Measurements from ENCODE around the gene PLCZ1. TPM values are rescaled to one million over a fixed set of nuclear protein-coding genes. Genes with fewer than 3 reads are reported as not detected.
A peak's percentile ranks its signal among the peaks of the same experiment; 100 is the strongest.
"Not testable (repeated sequence)": the region's sequence is repeated elsewhere in the genome, so short reads cannot be mapped to it uniquely, and the experiment has no call there.

Gene PLCZ1
- total and polyA plus RNA-seq, 9 of the 15 experiments (the other 6 are each of a cell fraction or from before 2014, with no cell fraction given), result not detected

- peak; percentile 49; the same call in 1 of the 2 replicates for TF ChIP-seq REST (IDR thresholded peaks at IDR 0.05; ENCODE audit: borderline replicate concordance)
- no peak for TF ChIP-seq REST (CRISPR knock-in tag; IDR thresholded peaks at IDR 0.05; ENCODE audit: low read depth)
Observed at GRCh38 chr12:18782827-18783226, 45.0 kb upstream of the PLCZ1 start (continued).

DNA sequence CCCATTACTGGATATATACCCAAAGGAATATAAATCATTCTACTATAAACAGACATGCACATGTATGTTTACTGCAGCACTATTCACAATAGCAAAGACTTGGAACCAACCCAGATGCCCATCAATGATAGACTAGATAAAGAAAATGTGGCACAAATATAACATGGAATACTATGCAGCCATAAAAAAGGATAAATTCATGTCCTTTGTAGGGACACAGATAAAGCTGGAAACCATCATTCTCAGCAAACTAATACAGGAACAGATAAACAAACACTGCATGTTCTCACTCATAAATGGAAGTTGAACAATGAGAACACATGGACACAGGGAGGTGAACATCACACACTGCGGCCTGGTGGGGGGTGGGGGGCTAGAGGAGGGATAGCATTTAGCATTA is 28.7 kb upstream of the PLCZ1 start:
- H3K4me3 ChIP-seq; H3K9me1 ChIP-seq (ENCODE audit: control insufficient read depth, insufficient read depth, low read length); H2AFZ ChIP-seq (ENCODE audit: low read depth, low read length); BruUV-seq (replicated peaks); H3K4me2 ChIP-seq (ENCODE audit: insufficient read depth, low read length); FAIRE-seq; CTCF ChIA-PET (ENCODE audit: low intra/inter-chr PET ratio); H3K27ac ChIP-seq (ENCODE audit: extremely low read depth, low read depth, low read length); ATAC-seq; H3K27me3 ChIP-seq (ENCODE audit: control insufficient read depth in 2 of 2, insufficient read depth in 2 of 2, low read length in 2 of 2); DNase-seq (ENCODE audit: extremely low read depth in 1 of 4, low spot score in 3 of 4); H3K9me3 ChIP-seq (replicated peaks; ENCODE audit: control insufficient read depth, insufficient read depth, low read depth, low read length); H3K79me2 ChIP-seq (ENCODE audit: control insufficient read depth, insufficient read depth, low read length); in situ Hi-C loops (cut with MboI); H4K20me1 ChIP-seq (replicated peaks; ENCODE audit: control insufficient read depth, insufficient read depth, low read length); H3K4me1 ChIP-seq (replicated peaks in 1 of 2; ENCODE audit: control insufficient read depth in 2 of 2, insufficient read depth in 2 of 2, low read length in 2 of 2); POLR2A ChIA-PET; H3K36me3 ChIP-seq (ENCODE audit: control insufficient read depth, insufficient read depth, low read length); intact Hi-C loops (cut with micrococcal nuclease); H3K9ac ChIP-seq (ENCODE audit: insufficient read depth in 1 of 2, low read depth in 2 of 2, low read length in 2 of 2): not testable (repeated sequence)
- peak; percentile 83 for TF ChIP-seq ZNF146 (CRISPR knock-in tag; IDR thresholded peaks at IDR 0.05; ENCODE audit: unreplicated experiment)
- 43% methylated on average over 1 of the region's 1 CpG for WGBS (ENCODE audit: insufficient coverage, low coverage, missing lambda C conversion rate)
